Measurements from ENCODE around the gene CEP43.

The CEP43 gene, protein sequence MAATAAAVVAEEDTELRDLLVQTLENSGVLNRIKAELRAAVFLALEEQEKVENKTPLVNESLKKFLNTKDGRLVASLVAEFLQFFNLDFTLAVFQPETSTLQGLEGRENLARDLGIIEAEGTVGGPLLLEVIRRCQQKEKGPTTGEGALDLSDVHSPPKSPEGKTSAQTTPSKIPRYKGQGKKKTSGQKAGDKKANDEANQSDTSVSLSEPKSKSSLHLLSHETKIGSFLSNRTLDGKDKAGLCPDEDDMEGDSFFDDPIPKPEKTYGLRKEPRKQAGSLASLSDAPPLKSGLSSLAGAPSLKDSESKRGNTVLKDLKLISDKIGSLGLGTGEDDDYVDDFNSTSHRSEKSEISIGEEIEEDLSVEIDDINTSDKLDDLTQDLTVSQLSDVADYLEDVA

GRCh38 chr6:166999145-166999883 is at the start of gene CEP43:
Gene CEP43, plus strand, starts transcription at chr6:166999397. Its CDS starts 16 bp downstream, at chr6:166999413.
- DNase-seq: peak; percentile 99

- no peak for DNase-seq
These were observed 49.4 kb upstream of the CEP43 start for GRCh38 chr6:166949528-166950442.

DNA sequence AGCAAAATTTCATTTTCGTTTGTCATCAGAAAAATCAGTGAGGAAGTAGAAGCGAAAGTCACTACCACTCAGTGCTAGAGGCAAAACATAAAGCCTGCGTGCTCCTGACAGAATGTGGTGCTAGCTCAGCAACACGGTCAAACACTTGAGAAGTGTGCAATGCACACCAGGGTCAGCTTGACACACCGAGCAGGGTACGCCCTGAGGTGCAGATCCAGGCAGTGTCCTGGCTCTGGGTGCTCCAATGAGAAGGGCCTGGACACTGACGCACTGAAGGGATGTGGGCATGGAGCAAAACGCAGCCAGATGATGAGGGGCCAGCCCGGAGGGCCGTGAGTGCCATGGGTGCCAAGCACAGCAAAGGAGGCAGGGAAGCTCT is 48.8 kb upstream of the CEP43 start:
- no peak for DNase-seq

- DNase-seq: peak; percentile 77
These were observed 48.1 kb upstream of the CEP43 start for GRCh38 chr6:166950892-166951669.

DNA sequence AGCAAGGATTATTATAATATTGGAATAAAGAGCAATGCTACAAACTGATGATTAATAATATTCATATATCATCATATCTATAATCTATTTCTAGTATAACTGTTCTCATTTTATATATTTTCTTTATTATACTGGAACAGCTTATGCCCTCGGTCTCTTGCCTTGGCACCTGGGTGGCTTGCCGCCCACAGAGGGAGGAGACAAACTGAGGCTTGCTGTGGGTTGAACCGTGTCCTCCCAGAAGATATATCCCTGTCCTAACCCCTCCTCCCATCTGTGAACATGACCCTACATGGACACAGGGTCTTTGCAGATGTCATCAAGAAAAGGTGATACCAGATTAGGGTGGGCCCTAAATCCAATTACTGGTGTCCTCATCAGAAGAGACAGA is 47.5 kb upstream of the CEP43 start:
- no peak for DNase-seq

GRCh38 chr6:166952121-166952520 is 47.1 kb upstream of the CEP43 start:
- no peak for DNase-seq

GRCh38 chr6:166952567-166953486 is 46.4 kb upstream of the CEP43 start:
- DNase-seq: no peak

DNA sequence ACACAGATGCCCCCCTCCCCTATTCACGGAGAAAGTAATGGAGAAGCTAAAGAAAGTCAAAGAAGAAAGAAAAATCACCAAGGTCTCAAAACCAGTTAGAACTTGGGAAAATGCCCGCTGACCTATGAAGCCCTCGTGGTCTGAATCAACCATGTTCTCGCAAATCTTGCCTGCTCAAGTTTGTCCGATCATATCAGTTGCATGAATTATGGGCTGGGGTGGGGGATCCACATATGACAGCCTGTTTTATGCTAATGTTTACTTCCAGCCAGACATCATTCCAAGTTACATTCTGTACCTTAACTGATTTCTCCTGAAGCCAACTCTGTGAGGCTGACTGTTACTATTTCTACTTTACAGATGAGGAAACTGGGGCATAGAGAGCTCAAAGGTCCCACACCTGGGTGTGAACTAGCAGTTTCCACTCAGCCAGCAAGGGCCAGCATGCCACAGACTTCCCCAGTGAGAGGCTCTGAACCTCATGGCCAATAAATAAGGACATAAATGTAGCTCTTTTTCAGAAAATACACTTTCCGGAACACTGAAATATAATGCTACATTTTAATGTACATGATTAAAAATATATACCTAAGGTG is 45.0 kb upstream of the CEP43 start:
- DNase-seq: no peak

DNA sequence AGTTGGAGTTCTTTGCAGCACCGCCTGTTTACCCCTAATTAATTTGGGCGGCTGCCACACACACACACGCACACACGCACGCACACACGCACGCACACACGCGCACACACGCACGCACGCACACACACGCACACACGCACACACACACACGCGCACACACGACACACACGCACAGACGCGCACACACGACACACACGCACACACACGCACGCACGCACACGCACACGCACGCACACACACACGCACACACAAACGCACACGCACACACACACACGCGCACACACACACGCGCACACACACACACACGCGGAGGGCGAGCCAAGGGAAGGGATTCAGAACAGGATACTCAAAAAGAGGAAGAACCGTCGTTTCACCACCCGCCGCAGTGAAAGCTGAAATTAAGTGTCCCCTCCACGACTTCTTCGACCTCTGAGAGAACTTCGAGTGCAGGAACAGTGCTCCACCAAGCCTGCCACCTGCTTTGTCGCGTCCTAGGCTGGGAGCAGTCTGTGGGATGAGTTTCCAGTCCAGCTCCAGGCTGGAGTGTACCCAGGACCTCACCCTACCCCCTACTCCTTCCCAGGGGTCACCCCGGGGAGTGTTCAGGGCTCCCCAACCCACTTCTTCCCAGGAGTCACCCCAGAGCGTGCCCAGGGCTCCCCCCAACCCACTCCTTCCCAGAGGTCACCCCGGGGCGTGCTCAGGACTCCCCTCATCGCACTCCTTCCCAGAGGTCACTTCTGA is 43.9 kb upstream of the CEP43 start:
- no peak for DNase-seq

DNA sequence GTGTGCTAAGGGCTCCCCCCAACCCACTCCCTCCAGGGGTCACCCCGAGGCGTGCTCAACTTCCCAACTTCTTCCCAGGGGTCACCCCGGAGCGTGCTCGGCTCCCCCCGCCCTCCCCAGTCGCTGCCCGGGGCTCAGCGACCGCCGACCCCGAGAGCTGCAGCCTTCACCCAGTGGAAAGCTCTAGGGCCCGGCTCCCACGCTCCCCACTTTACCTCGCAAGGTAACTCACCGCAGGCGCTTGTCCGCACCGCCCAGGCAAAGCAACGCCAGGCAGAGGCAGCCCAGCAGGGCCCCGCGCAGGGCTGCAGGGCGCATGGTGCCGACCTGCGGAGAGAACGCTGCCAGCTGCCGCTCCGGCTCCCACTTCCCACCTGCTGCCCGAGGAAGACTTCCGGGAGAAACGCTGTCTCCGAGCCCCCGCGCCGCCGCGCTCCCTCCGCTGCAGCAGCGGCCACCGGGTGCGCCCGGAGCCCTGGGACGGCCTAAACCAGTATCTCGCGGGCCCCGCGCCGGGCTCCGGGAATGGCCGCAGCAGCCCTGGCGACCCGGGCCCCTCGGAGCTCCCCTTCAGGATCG is 43.2 kb upstream of the CEP43 start:
- peak; percentile 71 for DNase-seq

DNA sequence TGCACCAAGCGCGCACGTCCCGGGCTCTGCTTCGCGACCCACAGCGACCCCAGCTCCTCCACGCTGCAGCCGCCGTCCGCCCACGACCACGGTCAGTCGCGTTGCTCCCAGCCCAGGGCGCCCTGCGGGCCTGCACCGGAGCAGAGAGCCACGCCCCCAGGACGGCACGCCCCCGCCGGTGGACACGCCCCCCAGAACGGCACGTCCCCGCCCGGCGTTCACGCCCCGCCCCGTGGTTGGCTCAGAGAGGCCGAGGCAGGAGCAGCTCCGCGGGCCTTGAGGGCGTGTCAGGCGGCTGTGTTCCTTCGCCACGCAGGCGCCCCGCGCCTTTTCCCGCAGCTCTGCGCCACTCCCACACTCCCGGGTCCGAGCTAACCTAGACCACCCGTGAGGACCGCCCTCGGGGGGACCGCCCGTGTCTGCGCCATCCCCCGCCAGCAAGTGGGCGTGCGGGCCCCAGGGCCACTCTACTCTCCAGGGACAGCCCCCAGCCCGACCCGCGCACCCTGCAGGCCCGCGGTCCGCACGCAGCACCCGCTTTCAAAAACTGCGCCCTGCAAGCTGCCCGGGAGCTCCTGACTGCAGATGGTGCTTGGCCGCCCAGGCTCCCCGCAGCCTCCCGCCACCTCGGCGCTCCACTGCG is 42.6 kb upstream of the CEP43 start, which contains the start of gene RNASET2:
TSS of gene RNASET2 (minus strand) at position 107 of the 643 bp plus-strand sequence. CDS start 368 bp downstream, outside the sequence.
- peak; percentile 88 for DNase-seq

GRCh38 chr6:166957087-166957804 is 42.0 kb upstream of the CEP43 start:
- no peak for DNase-seq

GRCh38 chr6:166957805-166958076 is 41.5 kb upstream of the CEP43 start:
- no peak for DNase-seq

- no peak for DNase-seq
These were observed 40.0 kb upstream of the CEP43 start for GRCh38 chr6:166958926-166959861.

- DNase-seq: no peak
These were observed 39.1 kb upstream of the CEP43 start for GRCh38 chr6:166959911-166960608.

- no peak for DNase-seq
These were observed 38.6 kb upstream of the CEP43 start for GRCh38 chr6:166960609-166960978.

GRCh38 chr6:166966268-166966667 is 32.9 kb upstream of the CEP43 start:
- DNase-seq: no peak
